K562 (cell line): Measurements from ENCODE around the gene SYNRG. TPM values are rescaled to one million over a fixed set of nuclear protein-coding genes. Genes with fewer than 3 reads are reported as not detected.

ENCODE experiments used
- C11orf30 ChIP-seq: fragments of 450-650 bp; IDR thresholded peaks from 2 replicates; pipeline ENCODE4 v1.6.1; 2016; ENCODE audit warnings: low read depth, mild to moderate bottlenecking
- CXXC5 ChIP-seq: fragments of 250-450 bp; sonication (Bioruptor Pico); IDR thresholded peaks from 2 replicates; pipeline ENCODE4 v1.8.0; 2022; ENCODE audit warnings: inconsistent platforms, mild to moderate bottlenecking, moderate library complexity
- FIP1L1 ChIP-seq: fragments of 200-400 bp; formaldehyde crosslinking; IDR thresholded peaks from 2 replicates; pipeline ENCODE4 v1.6.1; 2018; ENCODE audit warnings: mild to moderate bottlenecking, low read depth, low read length; ENCODE audit not compliant: poor library complexity, severe bottlenecking
- GTF2F1 ChIP-seq: IDR thresholded peaks from 2 replicates; pipeline ENCODE4 v1.6.1; 2011; ENCODE audit warnings: low read depth, low read length, improper control_type of control experiment
- NELFE ChIP-seq: IDR thresholded peaks from 2 replicates; pipeline ENCODE4 v1.6.1; 2011; ENCODE audit warnings: mild to moderate bottlenecking; ENCODE audit not compliant: insufficient read depth, insufficient read length
- PCBP1 ChIP-seq: fragments of 200-400 bp; formaldehyde crosslinking; IDR thresholded peaks from 2 replicates; pipeline ENCODE4 v1.6.1; 2018; ENCODE audit warnings: mild to moderate bottlenecking, low read depth, low read length; ENCODE audit not compliant: poor library complexity, severe bottlenecking
- PHB2 ChIP-seq: fragments of 450-650 bp; IDR thresholded peaks from 2 replicates; pipeline ENCODE4 v1.6.1; 2017; ENCODE audit warnings: low read depth
- PHTF2 ChIP-seq: fragments of 250-450 bp; sonication (Bioruptor Pico); IDR thresholded peaks from 2 replicates; pipeline ENCODE4 v1.5.0; 2021; ENCODE audit warnings: mild to moderate bottlenecking
- SOX6 ChIP-seq: fragments of 450-650 bp; IDR thresholded peaks from 2 replicates; pipeline ENCODE4 v1.6.1; 2014; ENCODE audit warnings: mild to moderate bottlenecking
- TCF7L2 ChIP-seq: fragments of 150-350 bp; IDR thresholded peaks from 2 replicates; pipeline ENCODE4 v1.6.1; 2016; ENCODE audit warnings: low read depth, mild to moderate bottlenecking, low read length, moderate library complexity
- U2AF2 ChIP-seq: fragments of 200-400 bp; formaldehyde crosslinking; optimal IDR thresholded peaks from 2 replicates; pipeline ENCODE3; 2017; ENCODE audit warnings: low read depth, mild to moderate bottlenecking, low read length
- polyA plus RNA-seq, 8 experiments: library from polyadenylated mRNA; depleted of rRNA in 4 of 8; stranded (reverse) in 5 of 8; unstranded in 3 of 8; fragments of >200 nt; fragmentation: Nextera tagmentation in 2 of 8; fragmentation: Illumina TruSeq in 1 of 8; extraction: Ambion mirVana in 2 of 8; extraction: Trizol in 1 of 8; gene quantifications; 2 replicates each; pipeline versions ENCODE4 v1.2.1 to v1.2.3, GENCODE V29; 2011 to 2014; ENCODE audit warnings: inconsistent platforms in 1 of 8, missing spikeins in 1 of 8
- total RNA-seq, 7 experiments: library from RNA; depleted of rRNA in 6 of 7; stranded (reverse); fragments of >200 nt in 6 of 7; fragmentation: Illumina TruSeq in 2 of 7; extraction: Trizol in 2 of 7; gene quantifications; 2 replicates each; pipeline versions ENCODE4 v1.2.1 to v1.2.3, GENCODE V29; 2011 to 2021; ENCODE audit warnings: low replicate concordance in 1 of 7
- TF ChIP-seq, protein P1 (sequence below): fragments of 150-350 bp; IDR thresholded peaks from 2 replicates; pipeline ENCODE4 v1.6.1; 2014; ENCODE audit warnings: low read depth, mild to moderate bottlenecking, low read length, borderline replicate concordance
- TF ChIP-seq, protein P2 (sequence below): fragments of 450-650 bp; IDR thresholded peaks from one replicate; pipeline ENCODE4 v1.6.1; 2018; ENCODE audit warnings: mild to moderate bottlenecking, moderate library complexity; ENCODE audit not compliant: partially characterized antibody
- TF ChIP-seq, protein P3 (sequence below): fragments of 450-650 bp; formaldehyde crosslinking; conservative IDR thresholded peaks from 2 replicates; pipeline ENCODE4 v1.4.0; 2022; ENCODE audit warnings: mild to moderate bottlenecking, missing genetic modification characterization
- TF ChIP-seq, protein P4 (sequence below), 2 experiments: fragments of 200-800 bp in 1 of 2; sonication (Bioruptor generic) in 1 of 2; sonication (generic) in 1 of 2; formaldehyde crosslinking in 1 of 2; IDR thresholded peaks in 1 of 2; conservative IDR thresholded peaks in 1 of 2; 2 replicates each; pipeline versions ENCODE4 v1.5.0 to v1.6.1; 2016 to 2020; ENCODE audit warnings: missing compliant biosample characterization in 1 of 2, missing genetic modification characterization in 1 of 2, missing genetic modification reagents in 1 of 2
- TF ChIP-seq, protein P5 (sequence below): sonication (generic); formaldehyde crosslinking; IDR thresholded peaks from 2 replicates; pipeline ENCODE4 v1.8.1; 2023; ENCODE audit warnings: mild to moderate bottlenecking, missing genetic modification reagents

SYNRG gene
- total and polyA plus RNA-seq, 9 of the 15 experiments (the other 6 are each of a cell fraction or from before 2014, with no cell fraction given), result 2.9 to 28.2 (median 15.1) TPM

DNA sequence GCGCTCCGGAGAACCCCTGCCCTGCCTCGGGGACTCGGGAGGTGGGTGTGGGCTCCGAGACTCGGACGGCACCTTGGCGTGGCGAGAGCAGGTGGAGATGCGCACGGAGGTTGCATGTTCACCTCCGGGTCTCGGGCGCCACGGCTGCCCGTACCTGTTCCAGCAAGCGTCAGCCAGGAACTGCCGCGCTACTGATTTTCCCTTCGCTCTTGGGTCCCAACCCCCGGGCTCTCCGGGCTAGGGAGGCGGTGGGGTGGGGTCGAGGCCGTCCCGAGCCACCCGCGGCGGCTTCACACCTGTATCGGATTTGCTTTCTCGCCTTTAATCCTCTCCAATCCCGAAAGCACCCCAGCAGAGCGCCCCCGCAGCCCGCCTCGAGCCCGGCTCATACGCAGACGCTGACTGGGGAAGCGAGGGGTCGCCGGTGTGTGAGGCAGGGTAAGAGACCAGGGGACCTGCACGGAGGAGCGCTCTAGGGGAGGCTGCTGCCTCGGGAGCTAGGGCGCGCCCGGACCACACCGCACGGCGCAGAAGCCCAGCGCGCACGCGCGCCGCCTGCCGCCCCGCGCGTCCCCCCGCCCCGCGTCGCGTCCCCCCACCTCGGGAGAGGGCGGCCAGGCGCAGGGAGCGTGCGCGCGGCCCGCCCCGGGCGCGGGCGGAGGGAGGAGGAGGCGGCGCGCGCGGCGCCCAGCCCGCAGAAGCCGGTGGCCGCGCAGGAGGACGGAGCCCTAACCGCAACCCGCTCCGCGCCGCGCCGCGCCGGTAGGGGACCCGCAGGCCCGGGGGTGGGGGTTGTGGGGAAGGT is 119.8 kb downstream of the SYNRG start, which contains the start of gene DUSP14 (continued):
- TF ChIP-seq, protein P1, sequence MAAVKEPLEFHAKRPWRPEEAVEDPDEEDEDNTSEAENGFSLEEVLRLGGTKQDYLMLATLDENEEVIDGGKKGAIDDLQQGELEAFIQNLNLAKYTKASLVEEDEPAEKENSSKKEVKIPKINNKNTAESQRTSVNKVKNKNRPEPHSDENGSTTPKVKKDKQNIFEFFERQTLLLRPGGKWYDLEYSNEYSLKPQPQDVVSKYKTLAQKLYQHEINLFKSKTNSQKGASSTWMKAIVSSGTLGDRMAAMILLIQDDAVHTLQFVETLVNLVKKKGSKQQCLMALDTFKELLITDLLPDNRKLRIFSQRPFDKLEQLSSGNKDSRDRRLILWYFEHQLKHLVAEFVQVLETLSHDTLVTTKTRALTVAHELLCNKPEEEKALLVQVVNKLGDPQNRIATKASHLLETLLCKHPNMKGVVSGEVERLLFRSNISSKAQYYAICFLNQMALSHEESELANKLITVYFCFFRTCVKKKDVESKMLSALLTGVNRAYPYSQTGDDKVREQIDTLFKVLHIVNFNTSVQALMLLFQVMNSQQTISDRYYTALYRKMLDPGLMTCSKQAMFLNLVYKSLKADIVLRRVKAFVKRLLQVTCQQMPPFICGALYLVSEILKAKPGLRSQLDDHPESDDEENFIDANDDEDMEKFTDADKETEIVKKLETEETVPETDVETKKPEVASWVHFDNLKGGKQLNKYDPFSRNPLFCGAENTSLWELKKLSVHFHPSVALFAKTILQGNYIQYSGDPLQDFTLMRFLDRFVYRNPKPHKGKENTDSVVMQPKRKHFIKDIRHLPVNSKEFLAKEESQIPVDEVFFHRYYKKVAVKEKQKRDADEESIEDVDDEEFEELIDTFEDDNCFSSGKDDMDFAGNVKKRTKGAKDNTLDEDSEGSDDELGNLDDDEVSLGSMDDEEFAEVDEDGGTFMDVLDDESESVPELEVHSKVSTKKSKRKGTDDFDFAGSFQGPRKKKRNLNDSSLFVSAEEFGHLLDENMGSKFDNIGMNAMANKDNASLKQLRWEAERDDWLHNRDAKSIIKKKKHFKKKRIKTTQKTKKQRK, result no peak
- peak; percentile 44 for TF ChIP-seq FIP1L1
- TF ChIP-seq PCBP1, result peak; percentile 32
- TF ChIP-seq, protein P2, sequence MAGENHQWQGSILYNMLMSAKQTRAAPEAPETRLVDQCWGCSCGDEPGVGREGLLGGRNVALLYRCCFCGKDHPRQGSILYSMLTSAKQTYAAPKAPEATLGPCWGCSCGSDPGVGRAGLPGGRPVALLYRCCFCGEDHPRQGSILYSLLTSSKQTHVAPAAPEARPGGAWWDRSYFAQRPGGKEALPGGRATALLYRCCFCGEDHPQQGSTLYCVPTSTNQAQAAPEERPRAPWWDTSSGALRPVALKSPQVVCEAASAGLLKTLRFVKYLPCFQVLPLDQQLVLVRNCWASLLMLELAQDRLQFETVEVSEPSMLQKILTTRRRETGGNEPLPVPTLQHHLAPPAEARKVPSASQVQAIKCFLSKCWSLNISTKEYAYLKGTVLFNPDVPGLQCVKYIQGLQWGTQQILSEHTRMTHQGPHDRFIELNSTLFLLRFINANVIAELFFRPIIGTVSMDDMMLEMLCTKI, result no peak
- no peak for TF ChIP-seq NELFE
- TF ChIP-seq PHTF2, result no peak
- TF ChIP-seq SOX6, result no peak
- TF ChIP-seq GTF2F1, result no peak
- TF ChIP-seq PHB2, result no peak
- TF ChIP-seq, protein P3, sequence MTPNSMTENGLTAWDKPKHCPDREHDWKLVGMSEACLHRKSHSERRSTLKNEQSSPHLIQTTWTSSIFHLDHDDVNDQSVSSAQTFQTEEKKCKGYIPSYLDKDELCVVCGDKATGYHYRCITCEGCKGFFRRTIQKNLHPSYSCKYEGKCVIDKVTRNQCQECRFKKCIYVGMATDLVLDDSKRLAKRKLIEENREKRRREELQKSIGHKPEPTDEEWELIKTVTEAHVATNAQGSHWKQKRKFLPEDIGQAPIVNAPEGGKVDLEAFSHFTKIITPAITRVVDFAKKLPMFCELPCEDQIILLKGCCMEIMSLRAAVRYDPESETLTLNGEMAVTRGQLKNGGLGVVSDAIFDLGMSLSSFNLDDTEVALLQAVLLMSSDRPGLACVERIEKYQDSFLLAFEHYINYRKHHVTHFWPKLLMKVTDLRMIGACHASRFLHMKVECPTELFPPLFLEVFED (CRISPR knock-in tag), result no peak
- TF ChIP-seq, protein P4, sequence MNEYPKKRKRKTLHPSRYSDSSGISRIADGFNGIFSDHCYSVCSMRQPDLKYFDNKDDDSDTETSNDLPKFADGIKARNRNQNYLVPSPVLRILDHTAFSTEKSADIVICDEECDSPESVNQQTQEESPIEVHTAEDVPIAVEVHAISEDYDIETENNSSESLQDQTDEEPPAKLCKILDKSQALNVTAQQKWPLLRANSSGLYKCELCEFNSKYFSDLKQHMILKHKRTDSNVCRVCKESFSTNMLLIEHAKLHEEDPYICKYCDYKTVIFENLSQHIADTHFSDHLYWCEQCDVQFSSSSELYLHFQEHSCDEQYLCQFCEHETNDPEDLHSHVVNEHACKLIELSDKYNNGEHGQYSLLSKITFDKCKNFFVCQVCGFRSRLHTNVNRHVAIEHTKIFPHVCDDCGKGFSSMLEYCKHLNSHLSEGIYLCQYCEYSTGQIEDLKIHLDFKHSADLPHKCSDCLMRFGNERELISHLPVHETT (CRISPR knock-in tag; conservative IDR thresholded peaks at IDR 0.05 in 1 of 2, IDR thresholded peaks at IDR 0.05 in 1 of 2), result peak in 1 of 2 experiments; percentile 75; a peak in 2 of 4 replicates
- TF ChIP-seq CXXC5 (CRISPR knock-in tag), result peak; percentile 53
- no peak for TF ChIP-seq TCF7L2
- TF ChIP-seq, protein P5, sequence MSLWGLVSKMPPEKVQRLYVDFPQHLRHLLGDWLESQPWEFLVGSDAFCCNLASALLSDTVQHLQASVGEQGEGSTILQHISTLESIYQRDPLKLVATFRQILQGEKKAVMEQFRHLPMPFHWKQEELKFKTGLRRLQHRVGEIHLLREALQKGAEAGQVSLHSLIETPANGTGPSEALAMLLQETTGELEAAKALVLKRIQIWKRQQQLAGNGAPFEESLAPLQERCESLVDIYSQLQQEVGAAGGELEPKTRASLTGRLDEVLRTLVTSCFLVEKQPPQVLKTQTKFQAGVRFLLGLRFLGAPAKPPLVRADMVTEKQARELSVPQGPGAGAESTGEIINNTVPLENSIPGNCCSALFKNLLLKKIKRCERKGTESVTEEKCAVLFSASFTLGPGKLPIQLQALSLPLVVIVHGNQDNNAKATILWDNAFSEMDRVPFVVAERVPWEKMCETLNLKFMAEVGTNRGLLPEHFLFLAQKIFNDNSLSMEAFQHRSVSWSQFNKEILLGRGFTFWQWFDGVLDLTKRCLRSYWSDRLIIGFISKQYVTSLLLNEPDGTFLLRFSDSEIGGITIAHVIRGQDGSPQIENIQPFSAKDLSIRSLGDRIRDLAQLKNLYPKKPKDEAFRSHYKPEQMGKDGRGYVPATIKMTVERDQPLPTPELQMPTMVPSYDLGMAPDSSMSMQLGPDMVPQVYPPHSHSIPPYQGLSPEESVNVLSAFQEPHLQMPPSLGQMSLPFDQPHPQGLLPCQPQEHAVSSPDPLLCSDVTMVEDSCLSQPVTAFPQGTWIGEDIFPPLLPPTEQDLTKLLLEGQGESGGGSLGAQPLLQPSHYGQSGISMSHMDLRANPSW (CRISPR knock-in tag), result no peak
- TF ChIP-seq C11orf30, result no peak
- no peak for TF ChIP-seq U2AF2
